Posterior cingulate gyrus (tissue), 11 donors: ENCODE data around the gene SEMA4D.
A peak's percentile ranks its signal among the peaks of the same experiment; 100 is the strongest.

Experiments used
- DNase-seq, 10 donors: peaks; one replicate each; pipeline versions ENCODE4 v3.0.0 to v3.0.0-alpha.2; 2020 to 2021; ENCODE audit warnings: mixed read lengths in 3 of 10
- intact Hi-C: fragments of 100-400 bp; cut with DNase I; formaldehyde crosslinking; loops from one replicate; pipeline ENCODE4 v1.15.1; 2023

SEMA4D gene

DNA sequence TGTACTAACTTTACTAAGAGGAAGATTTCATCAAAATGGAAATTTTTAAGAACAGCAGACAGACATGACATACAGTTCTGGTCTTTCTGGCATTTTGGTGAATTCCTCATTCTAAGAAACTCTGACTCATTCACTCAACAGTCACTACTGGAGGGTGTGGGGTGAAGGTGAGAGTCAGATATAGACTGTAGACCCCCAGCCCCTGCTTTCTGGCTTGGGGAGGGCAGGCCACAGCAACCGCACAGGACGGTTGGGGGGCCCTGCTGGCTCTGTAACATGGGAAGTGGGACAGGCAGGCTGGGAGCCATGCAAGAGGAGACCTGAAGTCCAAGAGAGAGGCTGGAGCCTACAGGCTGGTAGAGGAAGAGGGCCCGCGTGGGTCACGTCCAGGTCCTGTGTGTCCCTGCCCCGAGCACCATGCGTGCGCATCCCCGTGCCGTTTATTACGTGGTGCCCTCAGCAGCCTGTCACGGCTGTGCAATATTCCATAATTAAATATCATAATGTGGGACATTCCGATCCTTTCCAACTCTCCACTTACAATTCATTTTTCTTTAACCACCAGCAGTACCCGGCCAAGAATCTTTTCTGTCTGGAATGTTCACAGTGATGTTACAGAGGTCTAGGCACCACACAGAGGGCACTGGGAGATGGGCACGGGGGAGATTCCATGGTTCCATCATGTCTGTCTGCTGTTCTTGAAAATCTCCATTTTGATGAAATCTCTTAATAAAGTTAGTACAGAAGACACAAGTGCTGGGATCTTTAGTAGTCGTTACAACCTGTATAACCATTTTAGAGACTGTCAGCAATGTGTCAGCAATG, 75.5 kb downstream of the SEMA4D start:
- DNase-seq = peak in 3 of 10 donors; percentile 20 to 75 (median 35)
- intact Hi-C loops = no loop called here

DNA sequence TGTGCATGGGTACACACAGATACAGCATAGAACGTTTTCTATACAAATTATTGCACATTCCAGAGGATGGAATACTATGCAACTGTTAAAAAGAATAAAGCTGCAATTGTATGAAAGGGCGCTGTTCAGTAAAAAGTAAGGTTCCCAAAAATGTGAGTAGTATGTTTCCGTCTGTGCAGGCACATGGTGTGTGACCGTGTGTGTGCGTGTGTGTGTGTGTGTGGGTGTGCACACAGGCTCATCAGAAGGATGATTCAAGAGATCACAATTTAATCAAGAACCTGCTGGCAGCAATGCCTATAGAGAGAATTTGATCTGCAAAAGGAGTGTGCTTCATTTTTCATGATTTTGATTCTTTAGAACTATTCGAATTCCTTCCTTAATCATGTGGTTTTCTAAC, 76.3 kb downstream of the SEMA4D start:
- intact Hi-C loops = no loop called here
- no peak for DNase-seq

DNA sequence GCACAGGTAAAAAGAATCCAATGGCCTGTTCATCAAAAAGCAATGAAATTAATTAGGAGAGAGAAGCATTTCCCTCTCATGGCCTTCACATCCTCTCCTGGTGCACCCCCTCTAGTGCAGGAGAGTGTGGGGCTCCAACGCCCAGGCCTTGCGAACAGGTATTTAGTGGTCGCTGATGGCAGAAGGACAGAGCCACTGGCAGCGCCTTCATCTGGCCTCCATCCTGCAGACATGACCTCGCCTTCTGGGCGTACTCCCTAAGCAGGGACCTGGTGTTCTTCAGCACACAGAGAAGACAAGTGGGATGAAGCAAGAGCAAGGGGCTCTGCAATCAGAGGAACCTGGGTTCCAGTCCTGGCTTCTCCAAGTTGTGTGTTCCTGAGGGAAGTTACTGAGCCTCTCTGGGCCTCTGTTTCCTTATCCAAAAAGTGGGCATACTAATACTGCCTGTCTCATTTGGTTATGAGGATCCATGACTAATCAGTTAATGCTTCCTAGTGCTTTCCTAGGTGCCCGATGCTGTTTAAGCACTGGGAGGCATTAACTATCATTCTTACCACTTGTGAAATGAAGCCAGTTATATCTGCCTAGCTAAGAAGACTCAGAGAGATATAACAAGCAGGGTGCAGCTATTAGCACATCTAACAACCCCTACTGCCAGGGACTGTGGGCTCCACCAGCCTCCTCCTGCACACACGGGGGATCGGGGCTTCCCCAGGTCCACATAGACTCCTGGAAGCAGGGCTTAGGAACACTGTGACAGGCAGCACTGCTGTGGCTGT, 77.3 kb downstream of the SEMA4D start:
- peak in 2 of 10 donors; percentile 31 to 67 for DNase-seq
- intact Hi-C loops = no loop called here

DNA sequence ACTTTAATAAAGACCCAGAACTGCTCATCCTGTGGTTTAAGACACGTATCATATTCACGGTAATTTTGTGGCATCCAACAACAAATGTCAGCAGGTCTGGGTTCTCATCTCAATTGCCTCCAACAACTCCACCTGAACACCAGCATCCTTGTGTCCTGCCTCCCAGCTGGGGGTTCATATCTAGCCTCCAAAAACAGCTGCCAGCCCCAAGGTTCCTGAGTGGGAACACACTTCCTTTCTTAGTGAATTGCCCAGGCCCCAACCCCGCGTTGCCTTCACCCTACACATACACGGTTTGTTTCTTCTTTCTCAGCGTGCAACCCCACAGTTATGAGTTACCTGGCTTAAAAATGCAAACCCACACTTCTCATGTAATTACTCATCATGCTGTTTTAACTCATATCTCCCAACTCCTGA, 77.9 kb downstream of the SEMA4D start:
- DNase-seq = peak in 2 of 10 donors; percentile 8 to 46
- intact Hi-C loops = no loop called here

DNA sequence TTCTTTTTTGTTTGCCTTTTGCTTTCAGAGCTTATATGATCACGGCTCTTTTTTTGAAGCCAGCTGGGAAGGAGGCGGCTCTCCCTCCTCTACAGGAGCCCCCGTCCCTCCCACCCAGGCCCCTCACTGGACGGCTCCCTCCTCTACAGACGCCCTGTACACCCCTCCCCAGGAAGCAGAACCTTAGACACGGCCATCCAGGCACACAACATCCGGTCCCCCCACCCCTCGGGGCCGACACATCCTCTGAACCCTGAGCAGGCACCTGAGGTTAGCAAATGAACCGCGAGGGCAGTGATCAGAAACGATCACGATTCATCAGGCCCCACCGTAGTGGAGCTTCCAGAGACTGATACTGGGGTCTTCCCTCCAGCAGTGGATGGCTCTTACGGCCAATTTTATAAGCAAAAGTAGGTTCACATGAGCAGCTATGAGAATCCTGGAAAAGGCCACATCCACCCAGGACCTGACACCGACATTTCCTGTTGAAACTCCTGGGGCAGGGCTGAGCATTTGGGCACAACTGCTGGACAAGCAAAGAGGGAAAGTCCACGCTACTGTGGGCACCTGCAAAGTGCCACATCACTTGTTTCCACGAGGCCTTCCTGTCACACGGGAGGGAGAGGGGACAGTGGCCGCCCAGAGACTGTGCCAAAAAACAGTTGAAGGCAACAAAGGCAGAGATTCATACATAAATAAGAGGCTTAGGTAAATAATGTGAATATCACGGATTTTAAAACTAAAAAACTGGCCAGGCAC, 78.9 kb downstream of the SEMA4D start:
- DNase-seq = peak in 3 of 10 donors; percentile 21 to 82 (median 52)
- intact Hi-C loops = no loop called here

DNA sequence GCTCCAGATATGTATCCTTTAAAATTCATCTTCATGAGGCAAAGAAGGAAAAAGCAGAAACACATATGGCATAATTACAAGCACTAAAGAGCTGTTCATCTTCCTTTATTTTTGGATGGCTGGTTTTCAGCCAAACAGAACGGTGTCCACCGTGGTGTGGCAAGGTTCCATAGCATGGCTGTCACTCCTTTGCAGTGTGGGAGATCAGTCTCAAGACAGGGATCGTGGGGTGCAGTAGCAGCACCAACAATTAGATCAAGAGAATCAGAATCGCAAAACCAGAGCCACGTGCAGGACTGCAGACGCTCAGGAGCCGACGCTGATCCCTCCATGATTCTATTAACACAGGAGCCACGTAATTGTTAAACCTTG, 79.5 kb downstream of the SEMA4D start:
- intact Hi-C loops = no loop called here
- DNase-seq = peak in 3 of 10 donors; percentile 24 to 75 (median 67)

DNA sequence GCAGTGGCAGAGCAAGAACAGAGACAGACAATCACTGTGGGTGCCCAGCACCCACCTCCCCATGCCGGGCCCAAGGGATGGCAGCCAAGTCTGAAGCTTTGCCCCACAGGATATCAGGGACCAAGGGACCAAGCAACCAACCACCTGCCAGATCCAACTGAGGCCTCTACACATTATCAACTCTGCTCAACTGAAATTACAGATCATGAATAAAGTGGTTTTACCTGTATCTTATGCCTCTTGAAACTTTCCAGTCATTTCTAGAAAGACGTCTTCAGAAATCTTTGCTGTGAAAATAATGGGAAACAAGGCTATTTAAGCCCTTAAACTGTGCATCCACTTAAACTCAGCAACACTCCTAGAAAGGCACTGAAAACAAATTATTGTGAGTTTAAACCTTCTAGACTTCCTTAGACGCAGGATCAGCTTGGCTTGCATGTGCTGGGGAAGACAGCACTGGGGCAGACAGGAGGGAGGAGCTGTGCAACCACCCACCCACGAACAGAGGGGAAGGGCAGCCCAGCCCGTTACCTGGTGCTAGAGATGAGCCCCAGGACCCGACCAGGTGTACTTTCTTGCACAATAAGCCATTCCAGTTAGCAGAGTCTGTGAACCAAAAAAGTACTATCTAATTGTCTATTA, 80.0 kb downstream of the SEMA4D start:
- intact Hi-C loops = no loop called here
- DNase-seq = peak in 3 of 10 donors; percentile 27 to 83 (median 82)

DNA sequence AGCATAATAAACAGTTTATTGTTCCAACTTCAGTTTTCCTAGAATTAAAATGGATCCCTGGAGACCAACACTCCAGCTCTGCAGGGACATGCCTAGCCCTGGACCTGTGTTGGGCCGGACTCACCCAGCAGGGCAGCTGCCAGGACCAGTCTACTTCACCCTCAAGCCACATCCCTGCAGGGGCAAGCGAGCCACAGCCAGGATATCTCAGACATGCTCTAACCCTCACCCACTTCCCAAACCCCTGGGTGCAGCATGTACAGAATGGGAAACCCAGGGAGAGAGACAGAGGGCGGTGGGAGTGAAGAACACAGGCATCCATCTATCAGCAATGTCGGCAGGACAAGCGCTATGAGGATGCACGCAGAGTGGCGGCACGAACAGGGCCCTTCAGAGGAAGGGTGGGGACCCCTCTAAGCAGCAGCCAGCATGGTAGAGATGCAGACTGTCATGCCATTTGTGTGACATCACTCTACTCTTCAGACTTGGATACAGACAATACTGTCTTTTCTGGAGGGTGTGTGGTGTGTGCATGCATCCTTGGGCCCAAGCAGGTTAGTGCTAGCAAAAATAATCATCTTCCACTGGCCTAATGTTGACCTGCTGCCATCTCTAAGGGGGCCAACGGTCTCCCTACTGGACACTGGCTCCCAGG, 83.1 kb downstream of the SEMA4D start:
- intact Hi-C loops = no loop called here
- peak in 1 of 10 donors; percentile 54 for DNase-seq

DNA sequence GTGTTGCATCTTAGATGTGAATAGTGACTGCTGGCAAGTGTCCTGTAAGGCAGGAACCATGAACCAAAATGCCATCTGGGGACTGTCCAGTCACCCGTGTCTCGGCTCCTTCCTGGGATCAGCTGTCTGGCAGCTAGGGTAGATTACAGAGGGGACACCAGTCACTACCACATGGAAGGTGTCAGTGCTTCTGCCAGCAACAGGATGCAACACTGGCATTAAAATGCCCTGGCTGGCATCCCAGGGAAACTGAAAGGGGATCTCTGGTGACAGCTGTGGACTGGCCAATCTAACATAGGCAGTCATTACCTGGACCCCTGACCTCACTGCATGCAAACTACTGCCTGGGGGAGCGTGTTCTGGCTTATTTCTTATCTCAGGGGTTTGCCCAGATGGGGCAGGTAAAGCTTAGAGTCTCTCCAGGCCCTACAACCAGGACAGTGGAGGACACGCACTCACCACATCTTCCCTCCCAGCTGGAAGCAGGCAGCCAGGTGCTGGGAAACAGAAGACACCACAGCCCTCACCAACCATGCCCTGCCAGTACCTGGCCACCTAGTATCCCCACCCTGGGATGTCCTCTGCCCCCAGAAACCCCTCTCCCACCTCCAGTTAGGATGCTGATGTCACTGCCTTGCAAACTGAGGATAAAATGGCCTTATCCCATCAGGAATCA, 83.8 kb downstream of the SEMA4D start:
- intact Hi-C loops = no loop called here
- peak in 1 of 10 donors; percentile 62 for DNase-seq

DNA sequence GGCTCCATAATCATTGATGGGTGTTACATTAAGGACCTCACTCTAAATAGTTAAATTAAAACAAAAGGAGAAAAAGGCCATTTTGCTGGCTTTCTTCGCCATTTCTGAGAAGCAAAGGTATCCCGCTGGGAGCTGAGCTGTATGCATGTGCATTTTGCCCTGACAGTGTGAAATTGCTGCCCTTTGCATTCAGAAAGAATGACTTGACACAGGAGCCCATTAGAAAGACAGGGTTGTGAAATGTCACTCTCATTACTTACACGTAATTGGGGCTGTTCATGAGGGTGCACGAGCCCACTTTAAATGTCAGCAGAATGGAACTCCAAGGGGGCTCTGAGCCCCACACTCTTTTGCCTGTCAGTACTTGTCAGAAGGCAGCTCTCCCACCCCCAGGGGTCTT, 85.0 kb downstream of the SEMA4D start:
- intact Hi-C loops = no loop called here
- DNase-seq = no peak

DNA sequence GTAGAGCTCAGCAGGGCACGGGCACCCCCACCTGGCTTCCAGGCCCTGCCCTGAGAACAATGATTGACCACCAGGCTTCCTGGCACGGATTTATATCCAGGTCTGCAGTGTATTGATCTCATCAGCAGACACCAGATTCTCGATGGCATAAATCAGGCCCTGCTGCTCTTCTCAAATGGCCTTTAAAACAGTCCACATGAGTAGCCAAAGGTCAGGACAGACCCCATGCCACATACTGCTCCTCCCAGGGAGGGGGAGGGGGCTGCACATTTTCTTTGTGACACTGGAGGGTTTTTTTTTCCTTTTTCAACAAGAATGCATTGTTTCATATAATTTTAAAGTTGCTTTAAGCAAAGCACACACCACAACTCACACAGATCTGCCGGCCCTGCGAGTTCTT, 85.4 kb downstream of the SEMA4D start:
- intact Hi-C loops = no loop called here
- peak in 1 of 10 donors; percentile 14 for DNase-seq

DNA sequence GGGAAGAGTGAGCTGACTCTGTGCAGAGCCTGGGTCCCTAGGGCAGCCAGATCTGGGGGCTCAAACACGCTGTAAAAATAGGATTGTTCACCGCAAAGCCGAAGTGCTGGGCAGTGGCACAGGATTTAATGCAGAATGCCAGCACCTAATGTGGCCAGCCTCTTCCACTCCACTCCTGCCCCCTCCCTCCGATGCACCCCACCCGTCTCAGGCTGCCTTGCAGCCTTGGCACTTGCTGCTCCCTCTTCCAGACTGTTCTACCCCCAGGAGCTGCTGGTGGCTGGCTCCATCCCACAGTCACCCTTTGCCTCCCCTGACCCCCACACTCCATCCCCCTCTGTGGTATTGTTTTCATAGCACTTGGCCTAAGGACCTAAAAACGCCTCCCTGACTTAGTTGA, 86.2 kb downstream of the SEMA4D start:
- DNase-seq = peak in 1 of 10 donors; percentile 71
- intact Hi-C loops = no loop called here

DNA sequence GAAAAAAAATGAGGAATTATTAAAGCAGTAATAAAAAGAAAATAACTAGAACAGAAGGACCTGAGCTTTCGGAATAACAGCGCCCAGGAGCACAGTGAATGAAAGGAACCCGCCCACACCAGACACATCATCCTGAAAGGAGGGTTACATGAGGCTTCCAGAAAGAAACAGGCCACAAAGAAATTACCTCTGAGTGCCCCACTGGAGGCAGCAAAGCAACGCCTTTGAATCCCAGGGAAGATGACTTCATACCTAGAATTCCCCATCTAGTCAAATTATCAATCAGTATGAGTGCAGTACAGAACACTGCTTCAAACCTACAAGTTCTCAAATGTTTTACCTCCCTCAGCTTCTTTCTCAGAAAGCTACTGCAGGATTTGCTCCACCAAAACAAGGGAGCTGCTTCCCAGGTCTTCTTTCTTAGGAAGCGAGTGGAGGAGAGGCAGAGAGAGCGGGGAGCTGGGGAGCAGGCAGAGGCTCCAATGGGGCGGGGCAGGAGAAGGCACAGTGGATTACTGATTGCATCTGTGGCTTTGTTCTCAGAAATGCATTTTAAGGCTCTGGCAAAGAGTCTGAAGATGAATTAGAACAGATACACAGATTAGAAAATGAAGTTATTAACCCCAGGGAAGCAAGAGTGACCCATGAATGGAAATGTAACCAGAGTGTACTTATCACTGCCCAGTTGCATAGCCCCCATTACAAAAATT, 87.1 kb downstream of the SEMA4D start:
- intact Hi-C loops = no loop called here
- peak in 1 of 10 donors; percentile 5 for DNase-seq

DNA sequence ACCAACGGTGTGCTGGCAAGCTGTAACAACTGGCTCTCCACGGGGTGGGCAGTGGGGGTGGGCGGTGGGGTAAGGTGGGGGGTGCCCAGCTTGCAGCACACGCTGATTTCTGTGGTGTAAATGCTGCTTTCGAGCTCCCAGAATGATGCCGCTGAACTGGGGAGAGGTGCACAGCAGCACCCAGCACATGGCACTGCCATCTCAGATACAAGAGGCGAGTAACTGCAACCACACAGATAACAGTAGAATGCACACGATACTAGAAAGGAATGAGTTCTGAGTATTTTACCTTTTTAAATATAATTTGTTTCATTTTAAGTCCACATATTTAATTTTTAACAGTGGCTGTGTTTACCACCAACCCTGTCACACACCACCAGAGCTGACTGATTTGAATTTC, 87.9 kb downstream of the SEMA4D start:
- DNase-seq = peak in 1 of 10 donors; percentile 22
- intact Hi-C loops = no loop called here

DNA sequence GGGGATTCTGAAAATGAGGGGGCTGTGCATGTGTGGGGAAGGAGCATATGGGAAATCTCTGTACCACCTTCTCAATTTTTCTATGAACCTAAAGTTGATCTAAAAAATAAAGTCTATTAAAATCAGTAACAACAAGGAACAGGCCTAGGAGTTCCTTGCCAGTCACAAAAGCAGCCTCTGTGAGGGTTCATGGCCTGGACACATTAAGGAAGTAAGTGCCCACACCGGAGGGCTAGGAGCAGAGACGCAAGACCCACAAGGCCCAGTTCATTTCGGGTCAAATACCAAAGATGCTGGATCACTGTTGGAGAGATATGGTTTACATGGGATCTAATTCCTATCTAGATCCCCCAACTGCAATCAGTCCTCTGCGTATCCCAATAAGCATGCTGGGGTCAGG, 88.4 kb downstream of the SEMA4D start:
- peak in 1 of 10 donors; percentile 12 for DNase-seq
- intact Hi-C loops = no loop called here

DNA sequence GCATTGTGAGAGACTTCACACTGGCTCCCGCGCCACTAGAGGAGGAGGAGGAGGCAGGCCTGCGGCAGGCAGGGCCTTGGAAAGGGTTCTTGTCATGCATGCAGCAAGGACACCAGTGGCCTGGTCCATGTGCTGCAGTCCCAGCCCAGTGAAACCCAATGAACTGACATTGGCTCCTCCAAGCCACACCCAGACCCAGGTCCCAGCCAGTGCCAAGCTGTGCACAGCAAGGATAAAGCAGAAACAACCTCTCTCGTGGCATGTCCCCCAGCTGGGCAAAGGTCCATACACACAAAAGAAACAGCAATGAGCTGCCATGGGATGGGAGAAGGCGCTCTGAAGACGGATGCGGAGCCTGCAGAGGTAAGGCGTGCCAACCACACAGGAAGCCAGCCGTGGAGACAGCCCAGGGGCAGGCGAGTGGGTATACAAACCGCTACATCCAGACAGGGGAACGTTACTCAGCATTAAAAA, 89.2 kb downstream of the SEMA4D start:
- intact Hi-C loops = no loop called here
- peak in 5 of 10 donors; percentile 23 to 92 (median 42) for DNase-seq

DNA sequence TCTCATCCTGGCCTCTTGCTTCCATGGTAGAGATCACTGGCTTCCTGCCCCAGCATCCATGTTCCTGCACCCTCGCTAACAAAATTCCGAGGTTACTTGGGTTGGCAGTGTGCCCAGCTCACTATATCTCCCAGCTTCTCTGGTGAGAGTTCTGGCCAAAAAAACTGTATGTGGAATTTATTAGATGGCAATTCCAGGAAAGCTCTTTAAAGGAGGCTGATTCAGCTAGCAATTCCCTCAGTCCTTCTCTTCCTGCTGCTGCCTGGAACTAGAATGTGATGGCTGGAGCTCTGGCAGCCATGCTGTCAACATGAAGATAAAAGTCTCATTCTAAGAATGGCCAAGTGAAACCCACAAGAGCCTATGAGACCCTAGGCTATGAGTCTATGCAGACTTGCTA, 90.8 kb downstream of the SEMA4D start:
- intact Hi-C loops = no loop called here
- peak in 1 of 10 donors; percentile 4 for DNase-seq

DNA sequence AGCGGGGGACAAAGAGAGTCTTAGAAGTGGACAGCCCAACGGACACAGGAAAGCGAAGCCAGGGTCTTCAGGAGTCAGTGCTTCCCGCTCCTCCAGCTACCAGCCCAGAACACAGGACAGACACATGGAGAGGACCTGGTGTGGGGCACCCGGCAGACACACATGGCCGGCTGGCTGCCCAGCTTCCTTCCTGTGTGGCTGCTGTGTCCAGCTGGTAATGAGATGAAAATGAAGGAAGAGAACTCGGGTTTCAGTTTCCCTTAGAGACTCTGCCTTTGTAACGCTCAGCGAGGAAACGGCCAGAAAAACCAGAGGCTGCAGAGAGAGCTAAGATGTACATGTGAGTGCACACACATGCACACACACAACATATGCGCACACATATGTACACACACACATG, 92.1 kb downstream of the SEMA4D start:
- intact Hi-C loops = no loop called here
- peak in 3 of 10 donors; percentile 36 to 88 (median 66) for DNase-seq
